ENCODE measurements around the gene GJD3. TPM values are rescaled to one million over a fixed set of nuclear protein-coding genes. Genes with fewer than 3 reads are reported as not detected.

Gene GJD3
- total and polyA plus RNA-seq, 2 of the 4 experiments (the other 2 are of a cell fraction): 0.10 TPM; not detected in 1

DNA sequence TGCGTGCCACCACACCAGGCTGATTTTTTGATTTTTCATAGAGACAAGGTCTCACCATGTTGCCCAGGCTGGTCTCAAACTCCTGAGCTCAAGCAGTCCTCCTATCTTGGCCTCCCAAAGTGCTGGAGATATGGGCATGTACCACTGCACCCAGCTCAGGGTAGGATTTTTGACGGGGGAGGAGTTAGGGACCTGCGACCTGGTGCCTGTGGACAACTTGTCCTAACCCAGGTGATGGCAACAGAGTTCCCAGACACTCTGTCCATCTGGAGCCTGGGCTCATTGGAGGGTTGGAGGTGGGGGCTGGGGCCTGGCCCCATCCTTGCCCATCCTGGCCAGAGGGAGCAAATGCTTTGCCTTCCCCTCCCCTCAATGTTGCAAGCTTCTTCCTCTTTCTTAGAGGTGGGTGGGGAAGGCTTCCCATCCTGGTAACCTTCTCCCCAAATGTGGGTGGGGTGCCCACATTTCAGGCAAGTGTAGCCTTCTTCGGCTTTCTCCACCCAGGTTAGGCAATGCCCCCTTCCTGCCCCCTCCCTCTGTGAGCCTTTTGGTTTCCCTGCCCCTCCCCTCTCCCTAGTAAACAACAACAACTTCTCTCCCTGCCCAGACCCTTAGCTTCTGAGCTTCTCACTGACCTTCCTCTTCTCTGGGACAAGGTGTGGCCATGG, 30.6 kb downstream of the GJD3 start (continued):
- no peak for TF ChIP-seq POLR2A (IDR thresholded peaks at IDR 0.05; ENCODE audit: low read depth, low read length)

- Histone ChIP-seq H3K9me1 (ENCODE audit: insufficient read depth, low read length) (peaks cover 36% of the 10 kb centered on the region), H3K4me1 (ENCODE audit: control insufficient read depth, insufficient read depth, low read length) (peaks cover 50% of the 10 kb centered on the region), H2BK5ac (ENCODE audit: low read depth, low read length, poor library complexity, severe bottlenecking) (peak overlapping the region; percentile 82), H4K91ac (ENCODE audit: insufficient read depth, low read depth, low read length) (peak overlapping the region; percentile 65; the same call in 1 of the 2 replicates), H3K4ac (ENCODE audit: low read depth, low read length) (peak overlapping the region; percentile 84), H3K4me3 (ENCODE audit: insufficient read depth, low read depth, low read length) (no peak overlapping the region), H3K4me2 (ENCODE audit: low read depth, low read length) (peak overlapping the region; percentile 67; the same call in 1 of the 2 replicates), H2AFZ (replicated peaks; ENCODE audit: low read length, poor library complexity) (peak overlapping the region; percentile 86), H3K9ac (ENCODE audit: low read depth, low read length) (peak overlapping the region; percentile 31; the same call in 1 of the 2 replicates), H4K5ac (ENCODE audit: low read depth, low read length) (peak overlapping the region; percentile 82), H3K79me1 (ENCODE audit: low read depth in 1 of 2, low read length in 2 of 2) (peaks cover 19 to 92% of the 10 kb centered on the region in 2 experiments), H3K18ac (ENCODE audit: low read depth, low read length) (peak overlapping the region; percentile 63; the same call in 1 of the 2 replicates), H3K36me3 (ENCODE audit: control insufficient read depth, insufficient read depth, low read length) (peaks cover 4% of the 10 kb centered on the region), H3K27ac (ENCODE audit: insufficient read depth, low read length) (peak overlapping the region; percentile 86), H2AK9ac (replicated peaks; ENCODE audit: low read depth, low read length, poor library complexity) (peak overlapping the region; percentile 87), H3K27me3 (ENCODE audit: control insufficient read depth, insufficient read depth, low read length) (no peaks in the 10 kb centered on the region), H3K14ac (replicated peaks; ENCODE audit: low read depth, low read length) (peak overlapping the region; percentile 76), H2BK15ac (ENCODE audit: low read depth, low read length) (peak overlapping the region; percentile 48; the same call in 1 of the 3 replicates), H2BK120ac (ENCODE audit: low read depth, low read length) (peak overlapping the region; percentile 64), H4K20me1 (ENCODE audit: insufficient read depth, low read length) (peaks cover 37% of the 10 kb centered on the region), H4K8ac (ENCODE audit: low read depth in 2 of 2, low read length in 2 of 2) (peak overlapping the region; percentile 17 to 39; a peak in 2 of 4 replicates), H3K9me3 (ENCODE audit: control insufficient read depth, insufficient read depth, low read length) (no peaks in the 10 kb centered on the region), H2AK5ac (ENCODE audit: low read depth, low read length) (peak overlapping the region; percentile 90), H2BK20ac (ENCODE audit: low read depth, low read length) (0 out of 2 replicates have a peak overlapping the region, but pooled peaks have one; percentile 52), H3K23ac (ENCODE audit: low read depth, low read length) (peak overlapping the region; percentile 42; the same call in 1 of the 2 replicates), H3K56ac (ENCODE audit: extremely low read depth, insufficient read depth, low read length) (no peak overlapping the region)
- intact Hi-C loops (cut with micrococcal nuclease) (no loop called here), in situ Hi-C loops (cut with MboI; ENCODE audit: low sequenced_read_pairs) (no loop called here), dilution Hi-C loops (cut with HindIII; ENCODE audit: low sequenced_read_pairs, unreplicated experiment) (no loop called here)
- CTCF ChIA-PET: no interaction called here
- ATAC-seq (ENCODE audit: low read depth) (peak; percentile 77), DNase-seq (no peak)
- POLR2A ChIA-PET (ENCODE audit: unreplicated experiment): no interaction called here
- TF ChIP-seq CEBPB (IDR thresholded peaks at IDR 0.05; ENCODE audit: low read depth, low read length): no peak
- peak; percentile 69; the same call in 1 of the 2 replicates for TF ChIP-seq MAZ (IDR thresholded peaks at IDR 0.05; ENCODE audit: borderline replicate concordance, low read depth, low read length)
- 25% methylated on average over 8 of the region's 22 CpGs; no CpG with 5 or more reads in 1 of the 2 experiments for WGBS, 2 experiments (ENCODE audit: extremely low coverage in 2 of 2, insufficient read length in 1 of 2)
- no TSS peak for BruUV-seq (replicated peaks)
Measured at GRCh38 chr17:40331743-40332641, 32.5 kb downstream of the GJD3 start.
